Subcutaneous abdominal adipose tissue (tissue), 5 donors: Measurements from ENCODE around the gene HEPACAM.

Experiments
- H3K27ac ChIP-seq: one replicate; pipeline ENCODE4 v1.7.0; 2013; ENCODE audit warnings: low read depth, mild to moderate bottlenecking, inconsistent platforms, low read length, moderate library complexity
- H3K27me3 ChIP-seq, 5 donors: one replicate each; pipeline ENCODE4 v1.7.0; 2013; ENCODE audit warnings: low read length in 5 of 5, inconsistent platforms in 1 of 5; ENCODE audit not compliant: control insufficient read depth in 5 of 5, insufficient read depth in 4 of 5
- H3K36me3 ChIP-seq, 5 donors: one replicate each; pipeline ENCODE4 v1.7.0; 2013; ENCODE audit warnings: low read length in 5 of 5; ENCODE audit not compliant: control insufficient read depth in 5 of 5, insufficient read depth in 5 of 5
- H3K4me1 ChIP-seq, 5 donors: one replicate each; pipeline ENCODE4 v1.7.0; 2013; ENCODE audit warnings: low read length in 5 of 5, mild to moderate bottlenecking in 3 of 5, moderate library complexity in 1 of 5; ENCODE audit not compliant: control insufficient read depth in 5 of 5, insufficient read depth in 5 of 5
- H3K4me3 ChIP-seq, 5 donors: one replicate each; pipeline ENCODE4 v1.7.0; 2013; ENCODE audit warnings: low read length in 5 of 5, low read depth in 1 of 5
- H3K9ac ChIP-seq, 5 donors: one replicate each; pipeline ENCODE4 v1.7.0; 2013; ENCODE audit warnings: low read length in 5 of 5, mild to moderate bottlenecking in 4 of 5, moderate library complexity in 3 of 5
- H3K9me3 ChIP-seq, 5 donors: one replicate each; pipeline ENCODE4 v1.7.0; 2013; ENCODE audit warnings: low read length in 5 of 5; ENCODE audit not compliant: control insufficient read depth in 5 of 5
- donor health status: healthy.
- donor health status: healthy.
- donor health status: healthy.
- donor health status: healthy.
- donor health status: healthy.

Gene HEPACAM

GRCh38 chr11:124935548-124936514, at the start of gene HEPACAM:
Gene HEPACAM, minus strand, starts transcription at chr11:124936047. Its CDS starts 41 bp downstream, at chr11:124936006.
- no peaks in the 10 kb centered on the region for H3K27me3 ChIP-seq
- peaks cover 0 to 48% (median 30%) of the 10 kb centered on the region in 5 donors for H3K4me1 ChIP-seq
- no peaks in the 10 kb centered on the region for H3K36me3 ChIP-seq
- peak within 1 kb of the TSS in 4 of 5 donors; percentile 25 to 81 (median 50) for H3K9ac ChIP-seq
- no peaks in the 10 kb centered on the region for H3K9me3 ChIP-seq
- peak within 1 kb of the TSS; percentile 95 for H3K27ac ChIP-seq
- peak within 1 kb of the TSS; percentile 31 to 84 (median 62) for H3K4me3 ChIP-seq

- Histone ChIP-seq H3K4me1 (no peaks in the 10 kb centered on the region), H3K4me3 (no peak overlapping the region), H3K36me3 (peaks cover 0 to 7% (median 0%) of the 10 kb centered on the region in 5 donors), H3K27me3 (no peaks in the 10 kb centered on the region), H3K9ac (no peak overlapping the region), H3K27ac (no peak overlapping the region), H3K9me3 (peaks cover 0 to 11% (median 5%) of the 10 kb centered on the region in 5 donors)
Measured at GRCh38 chr11:124984512-124984854, 48.6 kb upstream of the HEPACAM start.

- no peaks in the 10 kb centered on the region for H3K27me3 ChIP-seq
- H3K27ac ChIP-seq = no peak overlapping the region
- no peak overlapping the region for H3K9ac ChIP-seq
- peaks cover 0 to 15% (median 5%) of the 10 kb centered on the region in 5 donors for H3K9me3 ChIP-seq
- no peaks in the 10 kb centered on the region for H3K4me1 ChIP-seq
- peaks cover 0 to 7% (median 0%) of the 10 kb centered on the region in 5 donors for H3K36me3 ChIP-seq
- no peak overlapping the region for H3K4me3 ChIP-seq
Measured at GRCh38 chr11:124983674-124984511, 48.0 kb upstream of the HEPACAM start.

GRCh38 chr11:124982043-124982442, 46.2 kb upstream of the HEPACAM start:
- H3K27me3 ChIP-seq = no peaks in the 10 kb centered on the region
- H3K27ac ChIP-seq = no peak overlapping the region
- H3K4me1 ChIP-seq = peaks cover 0 to 3% (median 0%) of the 10 kb centered on the region in 5 donors
- no peak overlapping the region for H3K4me3 ChIP-seq
- no peak overlapping the region for H3K9ac ChIP-seq
- H3K36me3 ChIP-seq = peaks cover 0 to 5% (median 0%) of the 10 kb centered on the region in 5 donors
- peaks cover 0 to 15% (median 5%) of the 10 kb centered on the region in 5 donors for H3K9me3 ChIP-seq

GRCh38 chr11:124978316-124978715, 42.5 kb upstream of the HEPACAM start:
- Histone ChIP-seq H3K27me3 (no peaks in the 10 kb centered on the region), H3K36me3 (peaks cover 0 to 5% (median 0%) of the 10 kb centered on the region in 5 donors), H3K9ac (no peak overlapping the region), H3K27ac (no peak overlapping the region), H3K9me3 (peaks cover 0 to 15% (median 5%) of the 10 kb centered on the region in 5 donors), H3K4me1 (peaks cover 0 to 3% (median 0%) of the 10 kb centered on the region in 5 donors), H3K4me3 (no peak overlapping the region)

GRCh38 chr11:124977006-124977405, 41.2 kb upstream of the HEPACAM start:
- Histone ChIP-seq H3K9me3 (peaks cover 0 to 12% (median 3%) of the 10 kb centered on the region in 5 donors), H3K27ac (no peak overlapping the region), H3K9ac (no peak overlapping the region), H3K4me1 (peaks cover 0 to 3% (median 0%) of the 10 kb centered on the region in 5 donors), H3K36me3 (peaks cover 0 to 1% (median 0%) of the 10 kb centered on the region in 5 donors), H3K27me3 (no peaks in the 10 kb centered on the region), H3K4me3 (no peak overlapping the region)

- H3K4me3 ChIP-seq = no peak overlapping the region
- H3K36me3 ChIP-seq = no peaks in the 10 kb centered on the region
- peaks cover 0 to 7% (median 0%) of the 10 kb centered on the region in 5 donors for H3K9me3 ChIP-seq
- H3K9ac ChIP-seq = no peak overlapping the region
- H3K27ac ChIP-seq = no peak overlapping the region
- no peaks in the 10 kb centered on the region for H3K27me3 ChIP-seq
- H3K4me1 ChIP-seq = peaks cover 0 to 3% (median 0%) of the 10 kb centered on the region in 5 donors
Measured at GRCh38 chr11:124976531-124976930, 40.7 kb upstream of the HEPACAM start.

- peaks cover 0 to 5% (median 0%) of the 10 kb centered on the region in 5 donors for H3K36me3 ChIP-seq
- no peaks in the 10 kb centered on the region for H3K27me3 ChIP-seq
- H3K4me3 ChIP-seq = no peak overlapping the region
- no peaks in the 10 kb centered on the region for H3K9me3 ChIP-seq
- H3K27ac ChIP-seq = no peak overlapping the region
- H3K4me1 ChIP-seq = peaks cover 0 to 3% (median 0%) of the 10 kb centered on the region in 5 donors
- H3K9ac ChIP-seq = no peak overlapping the region
Measured at GRCh38 chr11:124971810-124972209, 36.0 kb upstream of the HEPACAM start.

GRCh38 chr11:124970925-124971324, 35.1 kb upstream of the HEPACAM start:
- Histone ChIP-seq H3K4me3 (no peak overlapping the region), H3K27me3 (no peaks in the 10 kb centered on the region), H3K9ac (no peak overlapping the region), H3K36me3 (peaks cover 0 to 5% (median 0%) of the 10 kb centered on the region in 5 donors), H3K9me3 (no peaks in the 10 kb centered on the region), H3K4me1 (peaks cover 0 to 3% (median 0%) of the 10 kb centered on the region in 5 donors), H3K27ac (no peak overlapping the region)
